Upper lobe of left lung (tissue), 6 donors: Measurements from ENCODE around the gene TEAD4. TPM values are rescaled to one million over a fixed set of nuclear protein-coding genes. Genes with fewer than 3 reads are reported as not detected.

Experiments
- ATAC-seq, 2 donors: fragments of 200-7000 bp; cut with Tn5 transposase; one replicate each; pipeline ENCODE4 v1.9.1; 2022; ENCODE audit warnings: mild to moderate bottlenecking in 2 of 2, moderate library complexity in 2 of 2; ENCODE audit not compliant: low FRiP score in 2 of 2
- DNase-seq, 2 donors: peaks; one replicate each; pipeline ENCODE4 v3.0.0-alpha.2; 2019 to 2020
- H3K27ac ChIP-seq, 4 donors: fragments of 200-600 bp; sonication (generic); one replicate each; pipeline ENCODE4 v1.5.1; 2016 to 2019
- H3K27me3 ChIP-seq, 4 donors: fragments of 200-600 bp; sonication (generic); one replicate each; pipeline ENCODE4 v1.5.1; 2017 to 2019
- H3K36me3 ChIP-seq, 4 donors: fragments of 200-600 bp; sonication (generic); one replicate each; pipeline ENCODE4 v1.5.1; 2016 to 2019
- H3K4me1 ChIP-seq, 4 donors: fragments of 200-600 bp; sonication (generic); one replicate each; pipeline ENCODE4 v1.5.1; 2018 to 2019
- H3K4me3 ChIP-seq, 4 donors: fragments of 200-600 bp; sonication (generic); one replicate each; pipeline ENCODE4 v1.5.1; 2017 to 2019; ENCODE audit warnings: mild to moderate bottlenecking in 2 of 4, moderate library complexity in 1 of 4
- H3K9me3 ChIP-seq, 4 donors: fragments of 200-600 bp; sonication (generic); one replicate each; pipeline ENCODE4 v1.5.1; 2018 to 2019
- CTCF ChIP-seq, 6 experiments: fragments of 450-650 bp in 4 of 6; fragments of 200-600 bp in 2 of 6; sonication (generic) in 2 of 6; IDR thresholded peaks; one replicate each; pipeline ENCODE4 v1.5.1; 2016 to 2019; ENCODE audit warnings: antibody characterized with exemption in 6 of 6
- EP300 ChIP-seq, 4 donors: sonication (generic); formaldehyde crosslinking; IDR thresholded peaks; one replicate each; pipeline ENCODE4 v1.5.1; 2017; ENCODE audit warnings: antibody characterized with exemption in 4 of 4, control low read depth in 2 of 4
- POLR2A ChIP-seq, 4 donors: fragments of 450-650 bp; IDR thresholded peaks; one replicate each; pipeline ENCODE4 v1.5.1; 2016 to 2017; ENCODE audit warnings: antibody characterized with exemption in 4 of 4, mild to moderate bottlenecking in 2 of 4
- POLR2AphosphoS5 ChIP-seq, 2 donors: sonication (generic); formaldehyde crosslinking; IDR thresholded peaks; one replicate each; pipeline ENCODE4 v1.5.1; 2017; ENCODE audit warnings: antibody characterized with exemption in 2 of 2
- WGBS, 2 donors: methylation state at CpG; one replicate each; pipeline ENCODE4 v1.1.5; 2017 to 2018; 5-methylcytosine and 5-hydroxymethylcytosine counted together
- total RNA-seq, 6 donors: library from RNA; depleted of rRNA in 4 of 6; stranded (reverse); fragments of >200 nt in 4 of 6; gene quantifications; one replicate each; pipeline versions ENCODE4 v1.1.0 to v1.2.1, GENCODE V29; 2016 to 2021
- donor health status: DM: no; HTN: no; CAD: no; lungs with moderate emphysema.
- donor health status: DM: no; HTN: yes; CAD: no; lungs with severe emphysema.

Gene TEAD4
- total RNA-seq, 6 donors from 2014 or later, result 14.5 to 52.0 (median 43.2) TPM

DNA sequence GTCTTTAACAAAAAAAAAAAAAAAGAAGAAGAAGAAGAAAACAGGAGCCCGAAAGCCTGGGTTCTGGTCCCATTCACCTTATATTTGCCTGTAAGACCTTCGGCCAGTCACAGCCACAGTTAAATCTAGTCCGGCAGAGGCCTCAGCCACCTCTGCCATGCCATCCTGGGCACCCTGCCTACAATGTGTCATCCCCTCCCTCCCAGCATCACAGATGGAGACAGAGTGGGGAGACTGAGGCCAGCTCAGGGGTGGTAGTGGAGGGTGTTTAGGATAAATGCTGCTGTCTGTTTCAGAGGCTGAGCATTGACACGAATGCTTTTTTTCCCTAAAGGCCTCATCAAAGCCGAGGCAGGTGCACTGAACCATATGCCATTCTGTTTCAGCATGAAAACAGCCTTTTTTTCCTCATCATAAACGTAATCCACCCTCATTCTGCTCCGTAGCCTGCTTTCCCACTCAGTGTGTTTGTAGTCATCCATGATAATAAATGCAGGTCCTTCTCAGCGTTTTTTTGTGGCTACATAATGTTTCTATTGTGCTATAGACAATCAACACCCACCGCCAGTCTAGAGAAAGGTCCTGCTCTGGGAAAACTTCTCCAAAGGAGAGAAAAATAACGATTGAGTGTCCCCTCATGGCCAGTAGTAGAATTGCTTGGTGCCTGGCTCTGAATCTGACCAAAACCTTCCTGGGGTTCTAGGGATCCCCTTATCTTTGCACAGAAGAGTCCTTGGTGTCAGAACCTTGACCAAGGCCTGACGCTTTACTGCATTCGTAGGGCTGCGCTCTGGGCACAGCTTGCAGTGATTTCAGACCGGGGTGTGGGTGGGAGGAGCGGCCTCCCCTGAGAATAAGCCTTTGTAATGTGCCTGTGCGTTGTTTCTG, 76.9 kb downstream of the TEAD4 start:
- H3K36me3 ChIP-seq, result peaks cover 3 to 59% (median 28%) of the 10 kb centered on the region in 4 donors
- H3K9me3 ChIP-seq, result no peaks in the 10 kb centered on the region
- H3K4me1 ChIP-seq, result peaks cover 3 to 14% (median 8%) of the 10 kb centered on the region in 4 donors
- DNase-seq (no peak), ATAC-seq (no peak)
- 88 to 89% methylated on average over 16 of the region's 16 CpGs for WGBS, 2 donors
- no peak overlapping the region for H3K27ac ChIP-seq
- H3K4me3 ChIP-seq, result no peak overlapping the region
- no peak for TF ChIP-seq POLR2AphosphoS5 (IDR thresholded peaks at IDR 0.05)
- H3K27me3 ChIP-seq, result no peaks in the 10 kb centered on the region

GRCh38 chr12:3036901-3037600, 77.9 kb downstream of the TEAD4 start:
- no peak for TF ChIP-seq EP300 (IDR thresholded peaks at IDR 0.05)
- no peak for TF ChIP-seq POLR2A (IDR thresholded peaks at IDR 0.05)
- TF ChIP-seq POLR2AphosphoS5 (IDR thresholded peaks at IDR 0.05), result no peak
- no peak for TF ChIP-seq CTCF (IDR thresholded peaks at IDR 0.05)
- Histone ChIP-seq H3K4me1 (peaks cover 3 to 14% (median 7%) of the 10 kb centered on the region in 4 donors), H3K4me3 (no peak overlapping the region), H3K27me3 (no peaks in the 10 kb centered on the region), H3K9me3 (no peaks in the 10 kb centered on the region), H3K27ac (no peak overlapping the region), H3K36me3 (peaks cover 3 to 53% (median 28%) of the 10 kb centered on the region in 4 donors)
- no peak for ATAC-seq
- WGBS, 2 donors, result 87 to 91% methylated on average over 12 of the region's 12 CpGs
- DNase-seq, result no peak

DNA sequence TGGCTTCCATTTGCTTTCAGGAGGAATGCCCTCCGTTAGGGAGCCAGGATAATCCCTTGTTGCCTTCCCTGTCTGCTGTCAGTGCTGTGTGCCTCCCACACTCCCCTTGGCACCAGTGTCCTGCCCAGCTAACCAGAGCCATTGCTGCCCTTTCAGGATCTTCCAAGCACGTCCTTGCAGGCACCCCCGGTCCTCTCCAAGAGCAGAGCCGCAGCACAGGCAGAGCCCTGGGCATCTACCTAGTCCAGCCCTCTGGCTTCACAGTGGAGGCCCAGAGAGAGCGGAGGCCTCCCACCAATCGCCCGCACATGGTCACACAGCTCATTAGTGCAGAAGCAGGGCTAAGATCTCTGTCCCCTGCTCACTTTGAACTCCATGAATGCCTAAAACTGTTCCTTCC, 79.0 kb downstream of the TEAD4 start:
- ATAC-seq, result no peak
- no peak for TF ChIP-seq POLR2A (IDR thresholded peaks at IDR 0.05)
- no peak for TF ChIP-seq EP300 (IDR thresholded peaks at IDR 0.05)
- TF ChIP-seq CTCF (IDR thresholded peaks at IDR 0.05), result no peak
- TF ChIP-seq POLR2AphosphoS5 (IDR thresholded peaks at IDR 0.05), result no peak
- H3K27ac ChIP-seq, result no peak overlapping the region
- H3K4me1 ChIP-seq, result peaks cover 0 to 12% (median 7%) of the 10 kb centered on the region in 4 donors
- 89 to 93% methylated on average over 5 to 7 of the region's 7 CpGs for WGBS, 2 donors
- peaks cover 3 to 58% (median 28%) of the 10 kb centered on the region in 4 donors for H3K36me3 ChIP-seq
- H3K4me3 ChIP-seq, result no peak overlapping the region
- no peaks in the 10 kb centered on the region for H3K27me3 ChIP-seq
- no peaks in the 10 kb centered on the region for H3K9me3 ChIP-seq
- no peak for DNase-seq

DNA sequence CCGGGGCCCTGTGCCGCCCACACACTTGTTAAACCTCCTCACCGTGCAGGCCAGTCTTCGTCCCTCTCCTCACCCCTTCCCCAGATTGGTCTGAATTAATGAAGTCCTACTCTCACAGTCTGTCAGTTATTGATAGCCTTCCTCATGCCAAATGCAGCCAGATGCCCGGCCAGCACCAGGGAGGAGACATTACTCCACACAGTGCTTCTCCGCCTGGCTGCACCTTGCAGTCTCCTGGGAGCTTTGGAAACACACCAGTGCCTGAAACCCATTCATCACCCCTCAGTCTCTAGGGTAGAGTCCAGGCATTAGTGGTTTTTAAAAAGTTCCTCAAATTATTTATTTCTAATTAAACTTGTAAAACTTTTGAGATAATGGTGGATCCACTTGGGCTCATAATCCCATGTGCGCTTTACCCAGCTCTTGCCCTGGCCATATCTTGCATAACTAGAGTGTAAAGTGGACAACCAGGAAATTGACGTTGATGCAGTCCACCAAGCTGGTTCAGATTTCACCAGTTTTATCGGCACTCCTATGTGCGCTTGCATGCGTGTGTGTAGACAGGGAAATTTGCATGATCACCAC, 79.8 kb downstream of the TEAD4 start:
- TF ChIP-seq POLR2AphosphoS5 (IDR thresholded peaks at IDR 0.05) (no peak), POLR2A (IDR thresholded peaks at IDR 0.05) (no peak), CTCF (IDR thresholded peaks at IDR 0.05) (no peak), EP300 (IDR thresholded peaks at IDR 0.05) (no peak)
- Histone ChIP-seq H3K36me3 (peaks cover 3 to 61% (median 28%) of the 10 kb centered on the region in 4 donors), H3K4me3 (no peak overlapping the region), H3K27me3 (no peaks in the 10 kb centered on the region), H3K9me3 (no peaks in the 10 kb centered on the region), H3K4me1 (peaks cover 0 to 3% (median 1%) of the 10 kb centered on the region in 4 donors), H3K27ac (no peak overlapping the region)
- DNase-seq (no peak), ATAC-seq (no peak)
- WGBS, 2 donors, result 92 to 94% methylated on average over 11 of the region's 11 CpGs
